ENCODE data around the gene ATXN1. TPM values are rescaled to one million over a fixed set of nuclear protein-coding genes. Genes with fewer than 3 reads are reported as not detected.

Gene ATXN1
- total RNA-seq, 1 experiment from 2014 or later, result 8.1 TPM

DNA sequence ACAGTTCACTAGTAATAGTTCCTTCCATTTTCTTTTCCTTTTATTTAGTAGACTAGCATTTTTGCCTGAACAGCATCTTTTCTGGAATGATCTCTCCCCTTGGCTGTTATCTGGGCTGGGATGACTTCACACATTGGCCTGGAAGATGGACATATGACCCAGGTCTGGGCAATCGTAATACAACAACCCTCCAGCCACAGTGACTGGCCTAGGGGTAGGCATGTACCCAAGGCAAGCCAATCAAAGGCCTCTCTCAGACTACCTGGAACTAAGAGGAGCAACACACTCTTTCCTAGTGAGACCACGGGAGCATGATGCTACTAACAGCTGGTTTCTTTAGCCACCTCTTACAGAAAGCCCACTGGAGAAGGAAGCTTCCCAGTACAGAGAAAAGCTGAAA lies 270.6 kb downstream of the ATXN1 start (continued):
- TF ChIP-seq, protein P1, sequence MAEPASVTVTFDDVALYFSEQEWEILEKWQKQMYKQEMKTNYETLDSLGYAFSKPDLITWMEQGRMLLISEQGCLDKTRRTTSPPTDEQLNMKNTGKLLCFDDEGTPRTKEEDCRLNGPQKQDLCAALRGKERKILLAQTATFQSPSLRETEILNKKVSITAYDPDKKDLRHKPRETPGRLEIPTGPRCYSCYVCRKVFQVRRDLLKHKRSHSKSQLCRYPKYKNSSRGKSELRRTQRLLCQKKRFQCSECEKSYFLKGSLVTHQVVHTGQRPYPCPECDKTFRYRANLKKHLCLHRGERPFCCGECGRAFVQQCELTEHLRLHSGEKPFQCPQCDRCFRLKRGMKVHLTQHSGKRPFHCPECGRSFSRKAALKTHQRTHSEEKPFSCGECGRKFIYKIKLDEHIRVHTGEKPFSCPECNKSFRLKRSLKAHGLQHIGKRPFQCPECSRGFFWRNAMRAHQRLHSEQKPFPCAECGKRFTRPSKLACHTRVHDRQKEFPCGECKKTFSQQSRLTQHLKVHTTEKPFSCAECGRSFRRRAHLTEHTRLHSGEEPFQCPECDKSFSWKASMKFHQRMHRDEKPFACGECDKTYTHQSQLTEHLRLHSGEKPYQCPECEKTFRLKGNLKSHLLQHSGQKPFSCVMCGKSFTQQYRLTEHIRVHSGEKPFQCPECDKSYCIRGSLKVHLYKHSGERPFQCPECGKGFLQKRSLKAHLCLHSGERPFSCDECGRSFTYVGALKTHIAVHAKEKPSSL (CRISPR knock-in tag; conservative IDR thresholded peaks at IDR 0.05), result no peak
- TF ChIP-seq, protein P2, sequence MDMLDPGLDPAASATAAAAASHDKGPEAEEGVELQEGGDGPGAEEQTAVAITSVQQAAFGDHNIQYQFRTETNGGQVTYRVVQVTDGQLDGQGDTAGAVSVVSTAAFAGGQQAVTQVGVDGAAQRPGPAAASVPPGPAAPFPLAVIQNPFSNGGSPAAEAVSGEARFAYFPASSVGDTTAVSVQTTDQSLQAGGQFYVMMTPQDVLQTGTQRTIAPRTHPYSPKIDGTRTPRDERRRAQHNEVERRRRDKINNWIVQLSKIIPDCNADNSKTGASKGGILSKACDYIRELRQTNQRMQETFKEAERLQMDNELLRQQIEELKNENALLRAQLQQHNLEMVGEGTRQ (CRISPR knock-in tag; IDR thresholded peaks at IDR 0.05), result no peak
- TF ChIP-seq IRF2 (CRISPR knock-in tag; IDR thresholded peaks at IDR 0.05; ENCODE audit: borderline replicate concordance, low read depth), result no peak
- TF ChIP-seq CBFB (CRISPR knock-in tag; IDR thresholded peaks at IDR 0.05; ENCODE audit: low read depth), result no peak

GRCh38 chr6:16488813-16489212 lies 272.4 kb downstream of the ATXN1 start:
- ChIA-PET POLR2A (no interaction called here), CTCF (no interaction called here)
- H3K4me3 Mint-ChIP-seq, result no peak overlapping the region
- ATAC-seq (no peak), DNase-seq (ENCODE audit: low spot score) (no peak)
- no peaks in the 10 kb centered on the region for H3K27me3 Mint-ChIP-seq (ENCODE audit: low read depth)
- H3K9me3 Mint-ChIP-seq, result no peaks in the 10 kb centered on the region
- H3K27ac Mint-ChIP-seq, result no peak overlapping the region
- peaks cover 15% of the 10 kb centered on the region for H3K4me1 Mint-ChIP-seq
- TF ChIP-seq ZNF121 (CRISPR knock-in tag; IDR thresholded peaks at IDR 0.05), result no peak
- TF ChIP-seq JAZF1 (CRISPR knock-in tag; IDR thresholded peaks at IDR 0.05), result no peak
- TF ChIP-seq PREB (CRISPR knock-in tag; IDR thresholded peaks at IDR 0.05; ENCODE audit: borderline replicate concordance), result no peak
- TF ChIP-seq TEAD4 (CRISPR knock-in tag; IDR thresholded peaks at IDR 0.05), result no peak
- no peak for TF ChIP-seq FOXP1 (CRISPR knock-in tag; IDR thresholded peaks at IDR 0.05; ENCODE audit: borderline replicate concordance)
- TF ChIP-seq ZBTB43 (CRISPR knock-in tag; IDR thresholded peaks at IDR 0.05), result no peak
- no peak for TF ChIP-seq ESRRA (CRISPR knock-in tag; IDR thresholded peaks at IDR 0.05; ENCODE audit: borderline replicate concordance)
- TF ChIP-seq ATF6 (CRISPR knock-in tag; IDR thresholded peaks at IDR 0.05), result no peak
- no peak for TF ChIP-seq TCF7 (CRISPR knock-in tag; IDR thresholded peaks at IDR 0.05; ENCODE audit: low read depth)
- TF ChIP-seq ATF1 (CRISPR knock-in tag; IDR thresholded peaks at IDR 0.05), result no peak
- no peak for TF ChIP-seq ETV6 (CRISPR knock-in tag; IDR thresholded peaks at IDR 0.05)
- TF ChIP-seq KAT7 (CRISPR knock-in tag; IDR thresholded peaks at IDR 0.05; ENCODE audit: borderline replicate concordance), result no peak
- H3K36me3 Mint-ChIP-seq, result no peaks in the 10 kb centered on the region

DNA sequence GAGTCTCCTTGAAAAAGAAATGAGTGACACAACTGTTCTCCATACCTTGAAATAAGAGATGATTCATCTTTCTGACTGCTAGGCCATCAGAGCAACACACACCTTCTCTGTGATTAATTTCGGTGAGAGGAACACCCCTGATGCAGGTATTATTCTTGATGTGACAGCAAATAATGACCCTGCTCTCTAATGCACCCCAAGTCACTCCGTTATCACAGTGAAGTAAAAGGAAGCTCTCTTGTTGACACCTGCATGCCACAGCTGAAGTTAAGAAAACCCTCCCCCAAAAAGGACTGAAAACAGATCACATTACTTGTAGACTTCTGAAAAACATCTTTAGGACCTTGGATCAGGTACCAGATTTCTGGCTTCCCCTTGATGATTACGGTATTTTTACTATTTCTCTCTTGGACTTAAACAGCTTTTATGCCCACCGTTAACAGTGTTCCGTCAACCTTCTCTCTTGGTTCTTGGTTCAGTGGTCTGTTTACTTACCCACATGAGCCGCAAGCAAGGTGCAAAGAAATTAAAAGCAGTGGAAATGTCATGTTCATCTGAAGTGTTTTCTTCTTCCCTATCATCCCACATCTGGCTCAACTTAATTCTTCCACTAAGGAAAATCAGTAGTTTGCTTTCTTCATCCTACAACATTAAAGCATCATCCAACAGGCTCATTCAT lies 273.1 kb downstream of the ATXN1 start:
- Mint-ChIP-seq H3K27me3 (ENCODE audit: low read depth) (no peaks in the 10 kb centered on the region), H3K9me3 (no peaks in the 10 kb centered on the region), H3K27ac (no peak overlapping the region), H3K4me3 (no peak overlapping the region), H3K36me3 (no peaks in the 10 kb centered on the region), H3K4me1 (peaks cover 18% of the 10 kb centered on the region)
- no peak for DNase-seq (ENCODE audit: low spot score)
- ATAC-seq, result no peak
- CTCF ChIA-PET, result interaction anchor here (1.0 kb wide), 1 partner anchor 149 kb away, joined by 3 read pairs; no protein-coding TSS in a partner anchor
- POLR2A ChIA-PET, result no interaction called here
- TF ChIP-seq ESRRA (CRISPR knock-in tag; IDR thresholded peaks at IDR 0.05; ENCODE audit: borderline replicate concordance) (no peak), ZBTB43 (CRISPR knock-in tag; IDR thresholded peaks at IDR 0.05) (no peak), ERG (CRISPR knock-in tag; IDR thresholded peaks at IDR 0.05) (no peak), SMAD4 (CRISPR knock-in tag; IDR thresholded peaks at IDR 0.05) (no peak), ZNF671 (CRISPR knock-in tag; IDR thresholded peaks at IDR 0.05) (no peak), CREB1 (CRISPR knock-in tag; IDR thresholded peaks at IDR 0.05) (no peak), USF1 (CRISPR knock-in tag; IDR thresholded peaks at IDR 0.05) (no peak)
- TF ChIP-seq, protein P3, sequence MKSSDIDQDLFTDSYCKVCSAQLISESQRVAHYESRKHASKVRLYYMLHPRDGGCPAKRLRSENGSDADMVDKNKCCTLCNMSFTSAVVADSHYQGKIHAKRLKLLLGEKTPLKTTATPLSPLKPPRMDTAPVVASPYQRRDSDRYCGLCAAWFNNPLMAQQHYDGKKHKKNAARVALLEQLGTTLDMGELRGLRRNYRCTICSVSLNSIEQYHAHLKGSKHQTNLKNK (CRISPR knock-in tag; IDR thresholded peaks at IDR 0.05), result no peak

Measured in WTC11 (cell line).